Right atrium auricular region (tissue), 2 donors: ENCODE measurements around the gene P4HA3. TPM values are rescaled to one million over a fixed set of nuclear protein-coding genes. Genes with fewer than 3 reads are reported as not detected.

Experiments
- DNase-seq: peaks from one replicate; pipeline ENCODE4 v3.0.0-alpha.2; 2019; ENCODE audit warnings: low spot score
- H3K27ac ChIP-seq, 2 donors: fragments of 200-600 bp; sonication (generic); 1 replicate in 1 of 2; 2 replicates in 1 of 2; pipeline ENCODE4 v1.5.1; 2016 to 2019
- H3K27me3 ChIP-seq, 2 donors: fragments of 200-600 bp; sonication (generic); one replicate each; pipeline versions ENCODE4 v1.5.1 to v1.6.0; 2017 to 2019
- H3K36me3 ChIP-seq: fragments of 200-600 bp; sonication (generic); one replicate; pipeline ENCODE4 v1.5.1; 2016
- H3K4me1 ChIP-seq, 2 donors: fragments of 200-600 bp; sonication (generic); one replicate each; pipeline versions ENCODE4 v1.5.1 to v1.6.0; 2017 to 2019
- H3K4me3 ChIP-seq, 2 donors: fragments of 200-600 bp; sonication (generic); 1 replicate in 1 of 2; 2 replicates in 1 of 2; pipeline ENCODE4 v1.5.1; 2017 to 2019; ENCODE audit warnings: mild to moderate bottlenecking in 1 of 2, moderate library complexity in 1 of 2
- H3K9me3 ChIP-seq, 2 donors: fragments of 200-600 bp; sonication (generic); one replicate each; pipeline ENCODE4 v1.5.1; 2019
- total RNA-seq, 2 donors: library from RNA; depleted of rRNA; stranded (reverse); fragments of >200 nt; gene quantifications; one replicate each; pipeline ENCODE4 v1.1.0, GENCODE V29; 2016
- TF ChIP-seq, protein P1 (sequence below), 2 donors: fragments of 200-600 bp; sonication (generic); IDR thresholded peaks; one replicate each; pipeline ENCODE4 v1.5.1; 2019; ENCODE audit warnings: antibody characterized with exemption in 2 of 2

P4HA3 gene
- total RNA-seq, 2 donors from 2014 or later, result 0.75 TPM; not detected in 1

GRCh38 chr11:74225565-74225964, 85.9 kb downstream of the P4HA3 start:
- H3K4me3 ChIP-seq, result no peak overlapping the region
- TF ChIP-seq, protein P1, sequence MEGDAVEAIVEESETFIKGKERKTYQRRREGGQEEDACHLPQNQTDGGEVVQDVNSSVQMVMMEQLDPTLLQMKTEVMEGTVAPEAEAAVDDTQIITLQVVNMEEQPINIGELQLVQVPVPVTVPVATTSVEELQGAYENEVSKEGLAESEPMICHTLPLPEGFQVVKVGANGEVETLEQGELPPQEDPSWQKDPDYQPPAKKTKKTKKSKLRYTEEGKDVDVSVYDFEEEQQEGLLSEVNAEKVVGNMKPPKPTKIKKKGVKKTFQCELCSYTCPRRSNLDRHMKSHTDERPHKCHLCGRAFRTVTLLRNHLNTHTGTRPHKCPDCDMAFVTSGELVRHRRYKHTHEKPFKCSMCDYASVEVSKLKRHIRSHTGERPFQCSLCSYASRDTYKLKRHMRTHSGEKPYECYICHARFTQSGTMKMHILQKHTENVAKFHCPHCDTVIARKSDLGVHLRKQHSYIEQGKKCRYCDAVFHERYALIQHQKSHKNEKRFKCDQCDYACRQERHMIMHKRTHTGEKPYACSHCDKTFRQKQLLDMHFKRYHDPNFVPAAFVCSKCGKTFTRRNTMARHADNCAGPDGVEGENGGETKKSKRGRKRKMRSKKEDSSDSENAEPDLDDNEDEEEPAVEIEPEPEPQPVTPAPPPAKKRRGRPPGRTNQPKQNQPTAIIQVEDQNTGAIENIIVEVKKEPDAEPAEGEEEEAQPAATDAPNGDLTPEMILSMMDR (IDR thresholded peaks at IDR 0.05), result no peak
- H3K9me3 ChIP-seq, result no peaks in the 10 kb centered on the region
- peaks cover 0 to 12% of the 10 kb centered on the region in 2 donors for H3K4me1 ChIP-seq
- no peaks in the 10 kb centered on the region for H3K27me3 ChIP-seq
- peaks cover under 1% of the 10 kb centered on the region for H3K36me3 ChIP-seq
- DNase-seq, result no peak
- H3K27ac ChIP-seq, result no peak overlapping the region

- H3K4me3 ChIP-seq, result no peak overlapping the region
- H3K36me3 ChIP-seq, result no peaks in the 10 kb centered on the region
- no peak for DNase-seq
- no peak overlapping the region for H3K27ac ChIP-seq
- H3K9me3 ChIP-seq, result no peaks in the 10 kb centered on the region
- TF ChIP-seq, protein P1 (IDR thresholded peaks at IDR 0.05), result no peak
- H3K27me3 ChIP-seq, result no peaks in the 10 kb centered on the region
- peaks cover 0 to 1% of the 10 kb centered on the region in 2 donors for H3K4me1 ChIP-seq
Observed at GRCh38 chr11:74221816-74222215, 89.6 kb downstream of the P4HA3 start.

DNA sequence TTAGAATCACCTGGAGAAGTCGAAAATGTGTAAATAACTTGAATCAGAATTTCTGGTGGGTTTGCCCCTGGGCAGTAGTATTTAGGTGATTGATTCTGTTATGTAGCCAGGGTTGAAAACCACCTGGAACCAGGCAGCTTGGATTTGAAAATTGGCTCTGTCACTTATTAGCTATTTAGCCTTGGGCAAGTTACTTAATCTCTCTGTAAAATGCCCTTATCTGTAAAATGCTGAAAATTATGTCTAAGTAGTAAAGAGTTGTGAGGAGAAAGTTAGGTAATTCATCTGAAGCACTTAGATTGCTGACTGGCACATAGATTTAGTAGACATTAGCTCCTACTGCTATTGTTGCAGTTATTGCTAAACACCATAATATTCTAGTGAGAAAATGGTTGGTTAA, 91.1 kb downstream of the P4HA3 start:
- Histone ChIP-seq H3K27ac (no peak overlapping the region), H3K4me3 (no peak overlapping the region), H3K27me3 (no peaks in the 10 kb centered on the region), H3K4me1 (no peaks in the 10 kb centered on the region), H3K36me3 (no peaks in the 10 kb centered on the region), H3K9me3 (no peaks in the 10 kb centered on the region)
- DNase-seq, result no peak
- TF ChIP-seq, protein P1 (IDR thresholded peaks at IDR 0.05), result no peak

Other genes with a start within 250 kb of the P4HA3 start
- 10 to 100 TPM; 15.0 to 15.4 TPM for gene C2CD3, start 140.6 kb downstream of the P4HA3 start, total RNA-seq
- gene PPME1, start 140.4 kb downstream of the P4HA3 start, total RNA-seq, result 10 to 100 TPM; 30.1 to 35.0 TPM
- 1 to 10 TPM; 2.3 to 3.4 TPM for gene PGM2L1, start 86.8 kb upstream of the P4HA3 start, total RNA-seq
- 1 to 10 TPM; 1.4 to 3.3 TPM for gene KCNE3, start 155.9 kb upstream of the P4HA3 start, total RNA-seq
- gene LIPT2, start 182.1 kb upstream of the P4HA3 start, total RNA-seq, result 1 to 10 TPM; 2.9 to 4.8 TPM